ENCODE results near the gene LIMK1. TPM values are rescaled to one million over a fixed set of nuclear protein-coding genes. Genes with fewer than 3 reads are reported as not detected.

LIMK1 gene
- total and polyA plus RNA-seq, 2 of the 4 experiments (the other 2 are of a cell fraction): 25.8 to 48.0 TPM

DNA sequence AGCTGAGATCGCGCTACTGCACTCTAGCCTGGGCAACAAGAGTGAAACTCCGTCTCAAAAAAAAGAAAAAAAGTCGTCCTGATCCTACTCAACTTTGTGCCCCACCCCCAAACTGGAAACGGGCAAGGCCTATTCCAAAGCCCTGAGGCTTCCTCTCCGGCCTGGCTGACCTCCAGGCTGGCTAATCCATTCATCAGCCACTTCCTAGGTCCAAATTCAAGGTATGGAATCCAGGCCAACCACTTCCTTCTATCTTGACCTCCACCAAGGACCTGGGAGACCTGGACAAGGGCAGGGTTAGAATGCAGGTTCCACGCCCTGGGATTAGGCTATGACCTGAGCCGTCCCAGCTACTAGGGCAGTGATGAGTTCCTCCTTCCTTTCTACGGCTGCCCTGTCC is 70.1 kb downstream of the LIMK1 start:
- H3K4me1 ChIP-seq (ENCODE audit: control insufficient read depth, insufficient read depth, low read length): no peaks in the 10 kb centered on the region
- H2BK120ac ChIP-seq (ENCODE audit: low read depth, low read length): no peak overlapping the region
- peak overlapping the region; percentile 63 for H2AFZ ChIP-seq (replicated peaks; ENCODE audit: low read length, poor library complexity)
- no peaks in the 10 kb centered on the region for H4K20me1 ChIP-seq (ENCODE audit: insufficient read depth, low read length)
- no peak overlapping the region for H3K14ac ChIP-seq (replicated peaks; ENCODE audit: low read depth, low read length)
- no peaks in the 10 kb centered on the region for H3K36me3 ChIP-seq (ENCODE audit: control insufficient read depth, insufficient read depth, low read length)
- H4K8ac ChIP-seq (ENCODE audit: low read depth in 2 of 2, low read length in 2 of 2): no peak overlapping the region
- POLR2A ChIA-PET (ENCODE audit: unreplicated experiment): no interaction called here
- H2BK20ac ChIP-seq (ENCODE audit: low read depth, low read length): no peak overlapping the region
- no peak overlapping the region for H3K23ac ChIP-seq (ENCODE audit: low read depth, low read length)
- H2AK9ac ChIP-seq (replicated peaks; ENCODE audit: low read depth, low read length, poor library complexity): no peak overlapping the region
- H3K27ac ChIP-seq (ENCODE audit: insufficient read depth, low read length): no peak overlapping the region
- H4K5ac ChIP-seq (ENCODE audit: low read depth, low read length): no peak overlapping the region
- in situ Hi-C loops (cut with MboI; ENCODE audit: low sequenced_read_pairs): no loop called here
- WGBS, 2 experiments (ENCODE audit: extremely low coverage in 2 of 2, insufficient read length in 1 of 2): no CpG with 5 or more reads among the region's 9 CpGs
- H2AK5ac ChIP-seq (ENCODE audit: low read depth, low read length): no peak overlapping the region
- DNase-seq (no peak), ATAC-seq (ENCODE audit: low read depth) (no peak)
- dilution Hi-C loops (cut with HindIII; ENCODE audit: low sequenced_read_pairs, unreplicated experiment): no loop called here
- H3K79me1 ChIP-seq (ENCODE audit: low read depth in 1 of 2, low read length in 2 of 2): no peaks in the 10 kb centered on the region
- TF ChIP-seq, protein P1, sequence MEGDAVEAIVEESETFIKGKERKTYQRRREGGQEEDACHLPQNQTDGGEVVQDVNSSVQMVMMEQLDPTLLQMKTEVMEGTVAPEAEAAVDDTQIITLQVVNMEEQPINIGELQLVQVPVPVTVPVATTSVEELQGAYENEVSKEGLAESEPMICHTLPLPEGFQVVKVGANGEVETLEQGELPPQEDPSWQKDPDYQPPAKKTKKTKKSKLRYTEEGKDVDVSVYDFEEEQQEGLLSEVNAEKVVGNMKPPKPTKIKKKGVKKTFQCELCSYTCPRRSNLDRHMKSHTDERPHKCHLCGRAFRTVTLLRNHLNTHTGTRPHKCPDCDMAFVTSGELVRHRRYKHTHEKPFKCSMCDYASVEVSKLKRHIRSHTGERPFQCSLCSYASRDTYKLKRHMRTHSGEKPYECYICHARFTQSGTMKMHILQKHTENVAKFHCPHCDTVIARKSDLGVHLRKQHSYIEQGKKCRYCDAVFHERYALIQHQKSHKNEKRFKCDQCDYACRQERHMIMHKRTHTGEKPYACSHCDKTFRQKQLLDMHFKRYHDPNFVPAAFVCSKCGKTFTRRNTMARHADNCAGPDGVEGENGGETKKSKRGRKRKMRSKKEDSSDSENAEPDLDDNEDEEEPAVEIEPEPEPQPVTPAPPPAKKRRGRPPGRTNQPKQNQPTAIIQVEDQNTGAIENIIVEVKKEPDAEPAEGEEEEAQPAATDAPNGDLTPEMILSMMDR (conservative IDR thresholded peaks at IDR 0.05; ENCODE audit: low read depth, low read length): no peak
- no peak for TF ChIP-seq RAD21 (IDR thresholded peaks at IDR 0.05; ENCODE audit: low read length)
- no peak for TF ChIP-seq FOS (IDR thresholded peaks at IDR 0.05; ENCODE audit: low read depth, low read length)
- no peak for TF ChIP-seq SMC3 (IDR thresholded peaks at IDR 0.05; ENCODE audit: low read depth, low read length)
- TF ChIP-seq, protein P2, sequence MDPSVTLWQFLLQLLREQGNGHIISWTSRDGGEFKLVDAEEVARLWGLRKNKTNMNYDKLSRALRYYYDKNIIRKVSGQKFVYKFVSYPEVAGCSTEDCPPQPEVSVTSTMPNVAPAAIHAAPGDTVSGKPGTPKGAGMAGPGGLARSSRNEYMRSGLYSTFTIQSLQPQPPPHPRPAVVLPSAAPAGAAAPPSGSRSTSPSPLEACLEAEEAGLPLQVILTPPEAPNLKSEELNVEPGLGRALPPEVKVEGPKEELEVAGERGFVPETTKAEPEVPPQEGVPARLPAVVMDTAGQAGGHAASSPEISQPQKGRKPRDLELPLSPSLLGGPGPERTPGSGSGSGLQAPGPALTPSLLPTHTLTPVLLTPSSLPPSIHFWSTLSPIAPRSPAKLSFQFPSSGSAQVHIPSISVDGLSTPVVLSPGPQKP (IDR thresholded peaks at IDR 0.05; ENCODE audit: borderline replicate concordance, low read depth, low read length): no peak
- no peak for TF ChIP-seq CEBPB (IDR thresholded peaks at IDR 0.05; ENCODE audit: low read depth, low read length)
- no peak for TF ChIP-seq CHD1 (IDR thresholded peaks at IDR 0.05; ENCODE audit: low read depth, low read length)
- TF ChIP-seq RFX5 (IDR thresholded peaks at IDR 0.05; ENCODE audit: low read depth, low read length): no peak
- TF ChIP-seq, protein P3, sequence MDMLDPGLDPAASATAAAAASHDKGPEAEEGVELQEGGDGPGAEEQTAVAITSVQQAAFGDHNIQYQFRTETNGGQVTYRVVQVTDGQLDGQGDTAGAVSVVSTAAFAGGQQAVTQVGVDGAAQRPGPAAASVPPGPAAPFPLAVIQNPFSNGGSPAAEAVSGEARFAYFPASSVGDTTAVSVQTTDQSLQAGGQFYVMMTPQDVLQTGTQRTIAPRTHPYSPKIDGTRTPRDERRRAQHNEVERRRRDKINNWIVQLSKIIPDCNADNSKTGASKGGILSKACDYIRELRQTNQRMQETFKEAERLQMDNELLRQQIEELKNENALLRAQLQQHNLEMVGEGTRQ (IDR thresholded peaks at IDR 0.05; ENCODE audit: low read depth, low read length): no peak
- no peak for TF ChIP-seq NFE2L2 (IDR thresholded peaks at IDR 0.05; ENCODE audit: low read depth, low read length)
- TF ChIP-seq MAZ (IDR thresholded peaks at IDR 0.05; ENCODE audit: borderline replicate concordance, low read depth, low read length): no peak
- TF ChIP-seq MAFK (IDR thresholded peaks at IDR 0.05; ENCODE audit: low read depth, low read length): no peak
- no peak for TF ChIP-seq BHLHE40 (IDR thresholded peaks at IDR 0.05; ENCODE audit: low read depth, low read length)
- no peak for TF ChIP-seq RCOR1 (IDR thresholded peaks at IDR 0.05; ENCODE audit: insufficient replicate concordance, low read length)
- TF ChIP-seq POLR2A (IDR thresholded peaks at IDR 0.05; ENCODE audit: low read depth, low read length): no peak
- no peak for TF ChIP-seq MXI1 (IDR thresholded peaks at IDR 0.05; ENCODE audit: borderline replicate concordance, low read depth, low read length)
- BruUV-seq (replicated peaks): no TSS peak
- intact Hi-C loops (cut with micrococcal nuclease): no loop called here
- 0 out of 2 replicates have a peak, but pooled peaks cover 2% of the 10 kb centered on the region for H3K9me1 ChIP-seq (ENCODE audit: insufficient read depth, low read length)
- no peak overlapping the region for H2BK15ac ChIP-seq (ENCODE audit: low read depth, low read length)
- no peak overlapping the region for H3K4me3 ChIP-seq (ENCODE audit: insufficient read depth, low read depth, low read length)
- no peak overlapping the region for H4K91ac ChIP-seq (ENCODE audit: insufficient read depth, low read depth, low read length)
- H3K4ac ChIP-seq (ENCODE audit: low read depth, low read length): no peak overlapping the region
- no peak overlapping the region for H3K56ac ChIP-seq (ENCODE audit: extremely low read depth, insufficient read depth, low read length)
- H3K18ac ChIP-seq (ENCODE audit: low read depth, low read length): no peak overlapping the region
- CTCF ChIA-PET: no interaction called here
- H3K27me3 ChIP-seq (ENCODE audit: control insufficient read depth, insufficient read depth, low read length): no peaks in the 10 kb centered on the region
- no peak overlapping the region for H2BK5ac ChIP-seq (ENCODE audit: low read depth, low read length, poor library complexity, severe bottlenecking)
- H3K4me2 ChIP-seq (ENCODE audit: low read depth, low read length): no peak overlapping the region
- no peaks in the 10 kb centered on the region for H3K9me3 ChIP-seq (ENCODE audit: control insufficient read depth, insufficient read depth, low read length)
- H3K9ac ChIP-seq (ENCODE audit: low read depth, low read length): no peak overlapping the region

Measured in IMR-90 (cell line).